NOMO-1 treated with dmso at 0.1 percent for 144 hours (cell line): ENCODE measurements around the gene CAVIN1.
"Not testable (repeated sequence)": the region's sequence is repeated elsewhere in the genome, so short reads cannot be mapped to it uniquely, and the experiment has no call there.

Experiments
- DNase-seq: peaks from one replicate; lab custom pipeline; 2025; ENCODE audit not compliant: unreplicated experiment; lab: John Stamatoyannopoulos, UW

The CAVIN1 gene

DNA sequence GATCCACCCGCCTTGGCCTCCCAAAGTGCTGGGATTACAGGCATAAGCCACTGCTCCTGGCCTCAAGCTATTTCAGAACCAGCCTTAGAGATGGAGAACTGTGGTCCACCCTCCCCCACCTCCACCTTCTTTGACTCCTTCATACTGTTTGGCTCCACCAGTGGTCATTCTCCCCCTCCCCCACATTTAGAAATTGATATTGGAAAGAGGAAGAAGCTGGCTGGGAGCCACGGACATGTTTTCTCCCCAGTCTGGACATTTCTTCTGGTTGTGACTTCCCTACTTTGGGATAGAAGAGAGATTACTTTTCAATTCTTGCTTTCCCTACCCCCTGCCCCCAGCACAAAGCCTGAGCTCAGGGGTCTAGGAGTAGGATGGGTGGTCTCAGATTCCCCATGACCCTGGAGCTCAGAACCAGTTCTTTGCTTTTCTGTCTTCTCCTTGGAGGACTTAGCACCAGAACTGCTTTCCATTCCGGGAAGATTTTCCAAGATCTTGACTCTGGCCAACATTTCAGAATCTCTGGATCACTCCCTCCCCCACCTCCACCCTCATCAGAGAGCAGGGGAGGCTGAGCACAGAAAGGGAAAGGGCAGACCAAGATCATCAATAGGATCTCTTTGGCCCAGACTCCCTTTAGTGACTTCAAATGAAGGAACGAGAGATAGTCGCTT lies 16.3 kb downstream of the CAVIN1 start:
- no peak for DNase-seq

DNA sequence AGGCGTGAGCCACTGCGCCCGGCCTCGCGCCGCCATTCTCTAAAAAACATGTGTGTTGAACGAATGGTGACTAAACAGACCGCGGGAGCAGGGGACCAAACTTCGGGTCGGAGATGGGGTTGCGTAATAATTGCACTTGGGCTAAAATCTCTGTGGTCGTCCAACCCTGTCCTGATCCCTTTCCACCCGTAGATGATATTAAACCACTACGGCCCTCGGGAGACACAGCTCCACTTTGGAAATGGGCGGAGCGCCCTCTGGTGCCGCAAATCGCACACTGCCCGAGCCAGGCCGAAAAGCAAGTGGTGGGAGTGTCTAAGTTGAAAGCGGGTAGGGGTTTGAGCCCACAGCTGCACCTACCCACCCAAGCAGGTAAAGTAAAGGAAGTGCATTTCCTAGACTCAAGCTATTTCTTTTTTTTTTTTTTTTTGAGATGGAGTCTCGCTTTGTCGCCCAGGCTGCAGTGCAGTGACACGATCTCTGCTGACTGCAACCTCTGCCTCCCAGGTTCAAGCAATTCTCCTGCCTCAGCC lies 17.0 kb downstream of the CAVIN1 start:
- DNase-seq = peak; percentile 67

- DNase-seq = no peak
These were observed 18.0 kb downstream of the CAVIN1 start for GRCh38 chr17:42405076-42405475.

GRCh38 chr17:42404326-42405055 lies 18.6 kb downstream of the CAVIN1 start:
- DNase-seq = no peak

- no peak for DNase-seq
These were observed 19.9 kb downstream of the CAVIN1 start for GRCh38 chr17:42403150-42403549.

- DNase-seq = no peak
These were observed 20.9 kb downstream of the CAVIN1 start for GRCh38 chr17:42402117-42402516.

GRCh38 chr17:42400844-42401375 lies 22.1 kb downstream of the CAVIN1 start:
- not testable (repeated sequence) for DNase-seq

DNA sequence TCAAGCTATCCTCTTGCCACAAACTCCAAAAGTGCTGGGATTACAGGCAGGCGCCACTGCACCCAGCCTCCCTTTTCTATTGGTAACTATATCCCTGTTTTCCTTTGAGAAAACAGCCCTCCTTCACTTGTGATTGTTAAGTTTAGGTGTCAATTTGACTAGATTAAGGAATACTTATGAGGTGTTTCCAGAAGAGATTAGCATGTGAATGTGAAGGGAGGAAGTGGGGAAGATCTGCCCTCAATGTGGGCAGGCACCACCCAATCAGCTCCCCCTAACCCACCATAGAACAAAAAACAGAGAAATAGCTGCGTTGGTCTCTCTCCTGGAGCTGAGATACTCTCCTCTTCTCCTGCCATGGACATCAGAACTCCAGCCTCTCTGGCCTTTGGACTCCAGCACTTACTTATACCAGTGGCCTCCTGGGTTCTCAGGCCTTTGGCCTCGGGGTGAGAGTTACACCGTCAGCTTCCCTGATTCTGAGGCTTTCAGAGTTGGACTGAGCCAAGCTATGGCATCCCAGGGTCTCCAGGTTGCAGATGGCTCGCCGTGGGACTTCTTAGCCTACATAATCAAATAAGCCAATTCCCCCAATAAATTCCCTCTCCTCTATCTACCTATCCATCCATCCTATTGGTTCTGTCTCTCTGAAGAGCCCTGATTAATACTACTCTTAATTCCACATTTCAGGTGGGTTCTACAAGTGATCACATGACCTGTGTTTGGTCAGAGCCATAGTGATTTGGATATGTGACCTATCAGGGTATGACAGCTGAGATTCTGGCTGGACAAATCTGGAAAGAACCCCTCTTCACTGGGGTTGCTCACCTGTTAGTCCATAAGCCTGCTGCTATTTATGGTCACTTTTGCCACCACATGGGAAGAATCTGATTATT lies 22.9 kb downstream of the CAVIN1 start:
- no peak for DNase-seq

DNA sequence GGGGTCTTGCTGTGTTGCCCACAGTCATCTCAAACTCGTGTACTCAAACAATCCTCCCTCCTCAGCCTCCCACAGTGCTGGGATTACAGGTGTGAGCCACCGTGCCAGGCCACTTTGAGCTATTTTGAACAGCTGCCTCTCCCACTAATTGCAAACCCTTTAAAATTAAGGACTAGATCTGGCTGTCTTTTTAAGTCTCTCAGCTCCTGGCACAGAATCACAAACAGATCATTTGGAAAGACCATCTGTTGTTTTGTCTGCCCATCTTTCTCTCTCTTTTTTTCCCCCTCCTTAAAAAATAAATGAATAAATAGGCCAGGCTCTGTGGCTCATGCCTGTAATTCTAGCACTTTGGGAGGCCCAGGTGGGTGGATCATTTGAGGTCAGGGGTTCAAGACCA lies 23.9 kb downstream of the CAVIN1 start:
- DNase-seq = no peak

- not testable (repeated sequence) for DNase-seq
These were observed 27.5 kb downstream of the CAVIN1 start for GRCh38 chr17:42395601-42396000.

GRCh38 chr17:42394838-42395237 lies 28.2 kb downstream of the CAVIN1 start:
- no peak for DNase-seq

GRCh38 chr17:42392692-42393415 lies 30.2 kb downstream of the CAVIN1 start:
- DNase-seq = no peak

DNA sequence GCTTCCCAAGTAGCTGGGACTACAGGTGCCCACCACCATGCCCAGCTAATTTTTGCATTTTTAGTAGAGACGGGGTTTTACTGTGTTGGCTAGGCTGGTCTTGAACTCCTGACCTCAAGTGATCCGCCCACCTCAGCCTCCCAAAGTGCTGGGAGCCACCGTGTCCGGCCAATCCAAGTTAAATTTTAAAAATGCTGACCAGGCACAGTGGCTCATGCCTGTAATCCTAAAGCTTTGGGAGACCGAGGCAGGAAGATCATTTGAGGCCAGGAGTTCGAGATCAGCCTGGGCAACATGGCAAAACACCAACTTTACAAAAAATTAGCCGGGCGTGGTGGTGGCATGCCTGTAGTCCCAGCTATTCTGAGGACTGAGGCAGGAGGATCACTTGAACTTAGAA lies 31.6 kb downstream of the CAVIN1 start:
- DNase-seq = not testable (repeated sequence)

GRCh38 chr17:42389899-42390298 lies 33.2 kb downstream of the CAVIN1 start:
- no peak for DNase-seq

- DNase-seq = no peak
These were observed 34.0 kb downstream of the CAVIN1 start for GRCh38 chr17:42389135-42389417.

- peak; percentile 99 for DNase-seq
These were observed 34.5 kb downstream of the CAVIN1 start, which contains the start of gene STAT3 for GRCh38 chr17:42388381-42389134. Gene STAT3, minus strand, starts transcription at chr17:42388442. Its CDS starts 39,926 bp downstream, at chr17:42348516.

DNA sequence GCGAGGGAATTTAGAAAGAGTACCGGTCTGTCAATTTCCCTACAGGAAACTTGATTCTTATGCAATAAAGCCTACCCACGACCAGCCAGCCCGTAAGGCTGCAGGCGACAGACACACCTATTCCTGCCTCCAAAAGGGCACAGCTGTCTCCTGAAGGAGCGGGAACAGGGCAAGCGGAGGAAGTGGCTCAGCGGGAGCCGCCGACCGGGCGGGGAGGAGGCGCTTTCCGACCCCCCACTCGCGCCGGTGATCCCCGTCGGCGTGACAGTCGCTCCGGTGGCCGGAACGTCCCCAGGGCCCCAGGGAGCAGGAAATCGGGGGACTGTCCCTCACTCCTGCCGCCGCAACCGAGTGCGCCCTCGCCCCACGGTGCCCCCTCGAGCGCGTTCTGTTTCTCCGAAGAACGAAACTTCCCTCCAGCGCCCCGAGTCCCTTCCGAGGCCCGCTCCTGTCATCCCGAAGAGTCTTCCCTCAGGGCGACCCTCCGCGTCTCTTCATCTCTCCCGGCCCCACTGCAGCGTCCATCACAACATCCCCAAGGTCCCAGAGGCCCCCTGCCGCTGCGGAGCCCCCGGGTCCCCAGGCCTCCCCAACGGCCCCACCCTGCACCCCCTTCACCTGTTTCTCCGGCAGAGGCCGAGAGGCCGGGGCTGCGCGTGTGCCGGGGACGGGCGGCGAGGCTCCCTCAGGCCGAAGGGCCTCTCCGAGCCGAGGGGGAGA lies 35.2 kb downstream of the CAVIN1 start:
- DNase-seq = no peak

- DNase-seq = peak; percentile 29
These were observed 36.0 kb downstream of the CAVIN1 start for GRCh38 chr17:42386777-42387657.
